Effector memory CD4-positive, alpha-beta T cell (primary cell): ENCODE data around the gene SIM2.

ENCODE experiments used
- DNase-seq, 3 donors: peaks; one replicate each; pipeline ENCODE4 v3.0.0-alpha.2; 2020
- H3K27ac ChIP-seq: 2 replicates; pipeline ENCODE4 v1.7.0; 2013; ENCODE audit warnings: mild to moderate bottlenecking, low read length, moderate library complexity; ENCODE audit not compliant: insufficient read depth, poor library complexity, severe bottlenecking
- H3K27me3 ChIP-seq: replicated peaks from 2 replicates; pipeline ENCODE4 v1.7.0; 2013; ENCODE audit warnings: mild to moderate bottlenecking, low read length; ENCODE audit not compliant: insufficient read depth, control insufficient read depth, poor library complexity, severe bottlenecking
- H3K36me3 ChIP-seq: 2 replicates; pipeline ENCODE4 v1.7.0; 2013; ENCODE audit warnings: mild to moderate bottlenecking, low read length, moderate library complexity; ENCODE audit not compliant: control insufficient read depth, insufficient read depth
- H3K4me1 ChIP-seq: 2 replicates; pipeline ENCODE4 v1.7.0; 2013; ENCODE audit warnings: low read length, mild to moderate bottlenecking; ENCODE audit not compliant: control insufficient read depth, insufficient read depth, poor library complexity, severe bottlenecking
- H3K4me3 ChIP-seq: 2 replicates; pipeline ENCODE4 v1.7.0; 2013; ENCODE audit warnings: low read length, low read depth, mild to moderate bottlenecking; ENCODE audit not compliant: insufficient read depth, poor library complexity, severe bottlenecking
- H3K9me3 ChIP-seq: 2 replicates; pipeline ENCODE4 v1.7.0; 2013; ENCODE audit warnings: mild to moderate bottlenecking, low read length, moderate library complexity; ENCODE audit not compliant: control insufficient read depth

SIM2 gene

GRCh38 chr21:36735724-36736320, 36.9 kb downstream of the SIM2 start:
- DNase-seq = no peak
- no peaks in the 10 kb centered on the region for H3K9me3 ChIP-seq
- no peaks in the 10 kb centered on the region for H3K27me3 ChIP-seq
- no peak overlapping the region for H3K27ac ChIP-seq
- H3K36me3 ChIP-seq = no peaks in the 10 kb centered on the region
- no peak overlapping the region for H3K4me3 ChIP-seq
- no peaks in the 10 kb centered on the region for H3K4me1 ChIP-seq

- H3K27ac ChIP-seq = no peak overlapping the region
- H3K27me3 ChIP-seq = no peaks in the 10 kb centered on the region
- no peaks in the 10 kb centered on the region for H3K4me1 ChIP-seq
- no peak overlapping the region for H3K4me3 ChIP-seq
- no peaks in the 10 kb centered on the region for H3K36me3 ChIP-seq
- H3K9me3 ChIP-seq = no peaks in the 10 kb centered on the region
- DNase-seq = no peak
Measured at GRCh38 chr21:36738489-36739126, 39.7 kb downstream of the SIM2 start.

GRCh38 chr21:36741506-36741905, 42.6 kb downstream of the SIM2 start:
- H3K4me1 ChIP-seq = no peaks in the 10 kb centered on the region

GRCh38 chr21:36743008-36743407, 44.1 kb downstream of the SIM2 start:
- H3K27ac ChIP-seq = no peak overlapping the region
- H3K4me3 ChIP-seq = no peak overlapping the region
- no peaks in the 10 kb centered on the region for H3K9me3 ChIP-seq
- no peak for DNase-seq
- H3K27me3 ChIP-seq = peaks cover 4% of the 10 kb centered on the region
- peaks cover 4% of the 10 kb centered on the region for H3K4me1 ChIP-seq
- no peaks in the 10 kb centered on the region for H3K36me3 ChIP-seq

More at GRCh38 chr21:36741506-36741905, 42.6 kb downstream of the SIM2 start:
- Histone ChIP-seq H3K27me3 (no peaks in the 10 kb centered on the region), H3K9me3 (no peaks in the 10 kb centered on the region), H3K36me3 (no peaks in the 10 kb centered on the region), H3K4me3 (no peak overlapping the region), H3K27ac (no peak overlapping the region)
- DNase-seq = no peak

GRCh38 chr21:36743446-36743845, 44.5 kb downstream of the SIM2 start:
- no peaks in the 10 kb centered on the region for H3K36me3 ChIP-seq
- no peaks in the 10 kb centered on the region for H3K9me3 ChIP-seq
- peaks cover 9% of the 10 kb centered on the region for H3K27me3 ChIP-seq
- H3K4me1 ChIP-seq = peaks cover 9% of the 10 kb centered on the region
- H3K27ac ChIP-seq = no peak overlapping the region
- DNase-seq = no peak
- H3K4me3 ChIP-seq = no peak overlapping the region

GRCh38 chr21:36744190-36744559, 45.3 kb downstream of the SIM2 start:
- no peak for DNase-seq
- no peaks in the 10 kb centered on the region for H3K36me3 ChIP-seq
- peaks cover 10% of the 10 kb centered on the region for H3K27me3 ChIP-seq
- no peaks in the 10 kb centered on the region for H3K9me3 ChIP-seq
- no peak overlapping the region for H3K4me3 ChIP-seq
- no peak overlapping the region for H3K27ac ChIP-seq
- peaks cover 10% of the 10 kb centered on the region for H3K4me1 ChIP-seq

GRCh38 chr21:36744560-36745231, 45.8 kb downstream of the SIM2 start:
- H3K27ac ChIP-seq = no peak overlapping the region
- DNase-seq = no peak
- no peak overlapping the region for H3K4me3 ChIP-seq
- H3K36me3 ChIP-seq = no peaks in the 10 kb centered on the region
- no peaks in the 10 kb centered on the region for H3K9me3 ChIP-seq
- peaks cover 10% of the 10 kb centered on the region for H3K4me1 ChIP-seq
- H3K27me3 ChIP-seq = peaks cover 10% of the 10 kb centered on the region

DNA sequence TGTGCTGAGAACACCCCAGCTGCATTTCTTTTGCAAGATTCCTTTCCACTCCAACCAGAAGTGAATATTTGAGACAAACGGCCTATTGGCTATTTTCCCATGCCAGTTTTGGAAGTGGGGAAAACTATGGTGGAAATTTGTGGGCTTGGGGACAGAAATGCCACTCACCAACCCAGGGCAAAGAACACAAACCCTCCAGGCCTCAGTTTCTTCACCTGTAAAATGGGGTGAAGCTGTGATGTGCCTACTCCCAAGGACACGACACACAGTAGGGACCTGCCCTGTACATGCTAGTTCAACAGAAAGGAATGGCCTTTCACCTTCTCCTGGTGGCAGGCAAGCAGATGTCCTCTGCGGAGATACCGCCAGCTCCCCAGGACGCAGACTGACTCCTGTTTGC, 46.5 kb downstream of the SIM2 start:
- peaks cover 10% of the 10 kb centered on the region for H3K4me1 ChIP-seq
- no peaks in the 10 kb centered on the region for H3K36me3 ChIP-seq
- no peak overlapping the region for H3K27ac ChIP-seq
- H3K4me3 ChIP-seq = no peak overlapping the region
- no peaks in the 10 kb centered on the region for H3K9me3 ChIP-seq
- DNase-seq = no peak
- H3K27me3 ChIP-seq = peaks cover 10% of the 10 kb centered on the region

DNA sequence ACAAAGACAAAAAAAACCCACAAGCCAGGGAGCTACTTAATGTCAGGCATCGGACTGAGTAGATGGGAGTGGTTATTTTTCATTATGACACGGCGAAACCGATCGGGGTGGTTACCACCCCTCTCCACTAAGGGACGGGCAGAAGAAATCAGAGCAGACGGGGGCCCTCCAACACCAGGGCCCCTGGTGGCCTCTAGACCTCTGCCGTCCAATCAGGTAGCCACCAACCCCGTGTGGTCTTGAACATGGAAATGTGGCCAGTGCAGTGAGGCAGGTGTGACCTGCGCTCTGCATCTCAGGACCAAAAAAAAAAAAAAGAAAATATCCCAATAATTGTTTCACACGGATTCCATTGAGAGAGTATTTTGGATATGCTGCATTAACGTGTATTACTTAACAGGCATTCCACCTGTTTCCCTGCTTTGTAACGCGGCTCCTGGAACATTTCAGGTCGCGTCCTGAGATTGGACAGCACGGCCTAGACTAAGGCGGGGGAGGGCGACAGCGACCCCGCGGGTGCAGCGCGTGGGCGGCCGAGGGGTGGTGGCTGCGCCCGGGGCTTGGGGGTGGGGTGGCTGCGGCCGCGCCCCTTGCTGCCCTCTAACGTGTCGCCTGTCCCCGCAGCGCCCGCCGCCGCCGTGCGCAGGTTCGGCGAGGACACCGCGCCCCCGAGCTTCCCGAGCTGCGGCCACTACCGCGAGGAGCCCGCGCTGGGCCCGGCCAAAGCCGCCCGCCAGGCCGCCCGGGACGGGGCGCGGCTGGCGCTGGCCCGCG, 48.3 kb downstream of the SIM2 start:
- Histone ChIP-seq H3K27ac (no peak overlapping the region), H3K36me3 (no peaks in the 10 kb centered on the region), H3K27me3 (peaks cover 10% of the 10 kb centered on the region), H3K9me3 (no peaks in the 10 kb centered on the region), H3K4me3 (no peak overlapping the region), H3K4me1 (peaks cover 10% of the 10 kb centered on the region)
- no peak for DNase-seq
